ENCODE data around the gene NPTXR.

Gene NPTXR

GRCh38 chr22:38799265-38800002 lies 44.4 kb downstream of the NPTXR start:
- Histone ChIP-seq H3K23ac (ENCODE audit: low read length) (no peak overlapping the region), H3K27me3 (ENCODE audit: insufficient read depth, low read length, poor library complexity) (no peaks in the 10 kb centered on the region), H3K79me1 (ENCODE audit: low read length) (no peaks in the 10 kb centered on the region), H4K5ac (ENCODE audit: low read length) (no peak overlapping the region), H2BK5ac (ENCODE audit: low read length) (no peak overlapping the region), H3K4me3 (ENCODE audit: low read length) (no peak overlapping the region), H3K4me2 (ENCODE audit: low read length) (no peak overlapping the region), H2BK120ac (ENCODE audit: low read depth, low read length) (no peak overlapping the region), H4K8ac (ENCODE audit: low read depth, low read length) (no peak overlapping the region), H3K9ac (ENCODE audit: low read length) (no peak overlapping the region), H3K18ac (ENCODE audit: low read length) (no peak overlapping the region), H3K36me3 (ENCODE audit: control insufficient read depth, insufficient read depth, low read length) (no peaks in the 10 kb centered on the region), H3K27ac (ENCODE audit: low read depth, low read length) (no peak overlapping the region), H3K4ac (ENCODE audit: low read depth, low read length) (no peak overlapping the region), H2AK5ac (ENCODE audit: low read length) (no peak overlapping the region), H3K56ac (ENCODE audit: low read length) (no peak overlapping the region), H2BK15ac (replicated peaks; ENCODE audit: low read depth) (no peak overlapping the region), H3K79me2 (ENCODE audit: control insufficient read depth, insufficient read depth, low read length) (no peaks in the 10 kb centered on the region), H3K4me1 (ENCODE audit: control insufficient read depth, low read depth, low read length) (no peaks in the 10 kb centered on the region)
- no CpG with 5 or more reads among the region's 6 CpGs for WGBS (ENCODE audit: extremely low coverage, insufficient coverage, low lambda C conversion rate)
- no peak for DNase-seq

DNA sequence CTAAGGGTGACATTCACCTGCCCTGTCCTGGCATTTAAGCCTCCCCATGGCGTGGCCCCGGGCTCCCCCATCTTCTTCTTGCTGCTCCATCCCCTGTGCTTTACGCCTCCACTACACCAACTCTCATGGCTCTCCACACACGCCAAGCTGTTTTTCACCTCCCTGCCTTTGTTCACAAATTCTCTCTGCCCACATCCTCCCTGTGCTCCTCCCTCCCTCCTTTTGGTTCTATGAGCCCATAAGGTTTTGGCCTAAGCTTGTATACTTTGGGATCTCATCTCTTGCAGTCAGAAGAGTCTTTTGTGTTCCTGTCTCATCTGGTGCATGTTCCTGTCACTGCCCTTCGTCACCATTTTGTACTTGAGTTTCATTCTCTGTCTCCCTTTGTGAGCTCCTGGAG lies 45.3 kb downstream of the NPTXR start:
- Histone ChIP-seq H3K56ac (ENCODE audit: low read length) (no peak overlapping the region), H2AK5ac (ENCODE audit: low read length) (no peak overlapping the region), H3K79me2 (ENCODE audit: control insufficient read depth, insufficient read depth, low read length) (no peaks in the 10 kb centered on the region), H4K8ac (ENCODE audit: low read depth, low read length) (no peak overlapping the region), H3K23ac (ENCODE audit: low read length) (no peak overlapping the region), H3K79me1 (ENCODE audit: low read length) (no peaks in the 10 kb centered on the region), H3K4ac (ENCODE audit: low read depth, low read length) (no peak overlapping the region), H2BK5ac (ENCODE audit: low read length) (no peak overlapping the region), H3K9ac (ENCODE audit: low read length) (no peak overlapping the region), H3K4me1 (ENCODE audit: control insufficient read depth, low read depth, low read length) (no peaks in the 10 kb centered on the region), H3K36me3 (ENCODE audit: control insufficient read depth, insufficient read depth, low read length) (no peaks in the 10 kb centered on the region), H2BK15ac (replicated peaks; ENCODE audit: low read depth) (no peak overlapping the region), H3K4me2 (ENCODE audit: low read length) (no peak overlapping the region), H3K27me3 (ENCODE audit: insufficient read depth, low read length, poor library complexity) (no peaks in the 10 kb centered on the region), H2BK120ac (ENCODE audit: low read depth, low read length) (no peak overlapping the region), H3K27ac (ENCODE audit: low read depth, low read length) (no peak overlapping the region), H4K5ac (ENCODE audit: low read length) (no peak overlapping the region), H3K4me3 (ENCODE audit: low read length) (no peak overlapping the region), H3K18ac (ENCODE audit: low read length) (no peak overlapping the region)
- no peak for DNase-seq
- no CpG with 5 or more reads among the region's 5 CpGs for WGBS (ENCODE audit: extremely low coverage, insufficient coverage, low lambda C conversion rate)

- Histone ChIP-seq H3K56ac (ENCODE audit: low read length) (no peak overlapping the region), H3K27me3 (ENCODE audit: insufficient read depth, low read length, poor library complexity) (no peaks in the 10 kb centered on the region), H3K18ac (ENCODE audit: low read length) (no peak overlapping the region), H3K9ac (ENCODE audit: low read length) (no peak overlapping the region), H3K4ac (ENCODE audit: low read depth, low read length) (no peak overlapping the region), H3K23ac (ENCODE audit: low read length) (no peak overlapping the region), H2BK5ac (ENCODE audit: low read length) (no peak overlapping the region), H4K8ac (ENCODE audit: low read depth, low read length) (no peak overlapping the region), H3K4me1 (ENCODE audit: control insufficient read depth, low read depth, low read length) (peaks cover 5% of the 10 kb centered on the region), H3K4me2 (ENCODE audit: low read length) (no peak overlapping the region), H3K27ac (ENCODE audit: low read depth, low read length) (no peak overlapping the region), H3K79me1 (ENCODE audit: low read length) (no peaks in the 10 kb centered on the region), H3K4me3 (ENCODE audit: low read length) (no peak overlapping the region), H3K79me2 (ENCODE audit: control insufficient read depth, insufficient read depth, low read length) (no peaks in the 10 kb centered on the region), H2AK5ac (ENCODE audit: low read length) (no peak overlapping the region), H4K5ac (ENCODE audit: low read length) (no peak overlapping the region), H2BK15ac (replicated peaks; ENCODE audit: low read depth) (no peak overlapping the region), H2BK120ac (ENCODE audit: low read depth, low read length) (no peak overlapping the region), H3K36me3 (ENCODE audit: control insufficient read depth, insufficient read depth, low read length) (no peaks in the 10 kb centered on the region)
- 100% methylated on average over 1 of the region's 12 CpGs for WGBS (ENCODE audit: extremely low coverage, insufficient coverage, low lambda C conversion rate)
- DNase-seq = no peak
These were observed 47.4 kb downstream of the NPTXR start for GRCh38 chr22:38796262-38796957.

GRCh38 chr22:38795569-38795968 lies 48.3 kb downstream of the NPTXR start:
- H3K4me2 ChIP-seq (ENCODE audit: low read length) = no peak overlapping the region
- H3K27ac ChIP-seq (ENCODE audit: low read depth, low read length) = no peak overlapping the region
- H3K9ac ChIP-seq (ENCODE audit: low read length) = no peak overlapping the region
- no peak overlapping the region for H2BK120ac ChIP-seq (ENCODE audit: low read depth, low read length)
- H3K79me1 ChIP-seq (ENCODE audit: low read length) = no peaks in the 10 kb centered on the region
- no peak overlapping the region for H3K18ac ChIP-seq (ENCODE audit: low read length)
- no peak overlapping the region for H2BK5ac ChIP-seq (ENCODE audit: low read length)
- WGBS (ENCODE audit: extremely low coverage, insufficient coverage, low lambda C conversion rate) = no CpG with 5 or more reads among the region's 4 CpGs
- no peaks in the 10 kb centered on the region for H3K27me3 ChIP-seq (ENCODE audit: insufficient read depth, low read length, poor library complexity)
- H4K5ac ChIP-seq (ENCODE audit: low read length) = no peak overlapping the region
- DNase-seq = no peak
- H3K4me3 ChIP-seq (ENCODE audit: low read length) = no peak overlapping the region
- no peak overlapping the region for H3K56ac ChIP-seq (ENCODE audit: low read length)
- no peaks in the 10 kb centered on the region for H3K79me2 ChIP-seq (ENCODE audit: control insufficient read depth, insufficient read depth, low read length)
- H2AK5ac ChIP-seq (ENCODE audit: low read length) = no peak overlapping the region
- H3K36me3 ChIP-seq (ENCODE audit: control insufficient read depth, insufficient read depth, low read length) = no peaks in the 10 kb centered on the region
- peaks cover 5% of the 10 kb centered on the region for H3K4me1 ChIP-seq (ENCODE audit: control insufficient read depth, low read depth, low read length)
- H3K23ac ChIP-seq (ENCODE audit: low read length) = no peak overlapping the region
- no peak overlapping the region for H2BK15ac ChIP-seq (replicated peaks; ENCODE audit: low read depth)
- H3K4ac ChIP-seq (ENCODE audit: low read depth, low read length) = no peak overlapping the region
- H4K8ac ChIP-seq (ENCODE audit: low read depth, low read length) = no peak overlapping the region

DNA sequence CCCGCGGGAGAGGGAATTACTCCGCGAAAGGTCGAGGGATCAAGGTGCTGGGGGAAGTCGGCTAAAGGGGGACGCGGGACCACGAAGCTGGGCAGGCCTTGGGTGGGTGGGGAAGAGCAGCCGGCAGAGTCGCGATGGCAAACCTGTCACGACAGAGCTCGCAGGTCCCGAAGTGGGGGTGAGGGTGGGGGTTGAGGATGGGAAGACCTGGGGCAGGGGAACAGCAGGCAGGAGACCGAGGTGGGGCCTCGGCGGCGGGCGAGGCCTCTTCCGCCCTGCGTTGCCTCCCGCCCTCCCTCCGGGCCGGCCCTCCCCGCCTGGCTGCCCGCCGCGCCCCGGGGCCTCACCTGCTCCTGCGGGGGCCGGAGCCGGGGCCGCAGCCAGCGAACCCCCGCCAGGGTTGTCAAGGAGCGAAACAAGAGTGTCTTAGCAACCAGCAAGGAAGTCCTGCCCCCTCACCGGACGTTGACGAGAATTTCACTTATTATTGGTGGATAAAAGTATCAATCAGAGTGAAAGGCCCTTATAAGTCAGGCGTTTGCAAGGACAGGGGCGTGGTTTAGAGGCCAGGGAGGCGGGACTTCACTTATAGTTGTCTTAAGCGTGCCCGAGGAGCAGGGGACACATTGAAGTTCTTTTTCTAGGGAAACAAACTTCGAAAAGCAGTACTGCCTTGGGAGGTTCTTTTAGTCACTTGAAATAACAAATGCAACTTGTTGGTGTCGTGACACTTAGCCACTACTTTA lies 49.9 kb downstream of the NPTXR start, which contains the start of gene DNAL4:
Gene DNAL4, minus strand, starts transcription at position 423 of the 746 bp plus-strand sequence. CDS start 11,412 bp downstream, outside the sequence.
- H2AK5ac ChIP-seq (ENCODE audit: low read length) = no peak within 1 kb of the TSS
- H3K4me3 ChIP-seq (ENCODE audit: low read length) = peak within 1 kb of the TSS; percentile 70
- H3K36me3 ChIP-seq (ENCODE audit: control insufficient read depth, insufficient read depth, low read length) = no peaks in the 10 kb centered on the region
- no peak within 1 kb of the TSS for H3K18ac ChIP-seq (ENCODE audit: low read length)
- no peaks in the 10 kb centered on the region for H3K79me2 ChIP-seq (ENCODE audit: control insufficient read depth, insufficient read depth, low read length)
- no peak within 1 kb of the TSS for H3K27ac ChIP-seq (ENCODE audit: low read depth, low read length)
- H3K79me1 ChIP-seq (ENCODE audit: low read length) = no peaks in the 10 kb centered on the region
- no peak within 1 kb of the TSS for H4K8ac ChIP-seq (ENCODE audit: low read depth, low read length)
- H4K5ac ChIP-seq (ENCODE audit: low read length) = no peak within 1 kb of the TSS
- DNase-seq = peak; percentile 99
- no peak within 1 kb of the TSS for H2BK5ac ChIP-seq (ENCODE audit: low read length)
- no peak within 1 kb of the TSS for H2BK15ac ChIP-seq (replicated peaks; ENCODE audit: low read depth)
- peak within 1 kb of the TSS; percentile 70 for H3K9ac ChIP-seq (ENCODE audit: low read length)
- peaks cover 5% of the 10 kb centered on the region for H3K4me1 ChIP-seq (ENCODE audit: control insufficient read depth, low read depth, low read length)
- no peaks in the 10 kb centered on the region for H3K27me3 ChIP-seq (ENCODE audit: insufficient read depth, low read length, poor library complexity)
- H3K56ac ChIP-seq (ENCODE audit: low read length) = peak within 1 kb of the TSS; percentile 77
- H2BK120ac ChIP-seq (ENCODE audit: low read depth, low read length) = no peak within 1 kb of the TSS
- H3K4me2 ChIP-seq (ENCODE audit: low read length) = peak within 1 kb of the TSS; percentile 81
- WGBS (ENCODE audit: extremely low coverage, insufficient coverage, low lambda C conversion rate) = no CpG with 5 or more reads among the region's 47 CpGs
- H3K4ac ChIP-seq (ENCODE audit: low read depth, low read length) = no peak within 1 kb of the TSS
- H3K23ac ChIP-seq (ENCODE audit: low read length) = no peak within 1 kb of the TSS
